ENCODE measurements around the gene PTPRH. TPM values are rescaled to one million over a fixed set of nuclear protein-coding genes. Genes with fewer than 3 reads are reported as not detected.

The PTPRH gene
- polyA plus RNA-seq, 1 experiment = 4.3 TPM

DNA sequence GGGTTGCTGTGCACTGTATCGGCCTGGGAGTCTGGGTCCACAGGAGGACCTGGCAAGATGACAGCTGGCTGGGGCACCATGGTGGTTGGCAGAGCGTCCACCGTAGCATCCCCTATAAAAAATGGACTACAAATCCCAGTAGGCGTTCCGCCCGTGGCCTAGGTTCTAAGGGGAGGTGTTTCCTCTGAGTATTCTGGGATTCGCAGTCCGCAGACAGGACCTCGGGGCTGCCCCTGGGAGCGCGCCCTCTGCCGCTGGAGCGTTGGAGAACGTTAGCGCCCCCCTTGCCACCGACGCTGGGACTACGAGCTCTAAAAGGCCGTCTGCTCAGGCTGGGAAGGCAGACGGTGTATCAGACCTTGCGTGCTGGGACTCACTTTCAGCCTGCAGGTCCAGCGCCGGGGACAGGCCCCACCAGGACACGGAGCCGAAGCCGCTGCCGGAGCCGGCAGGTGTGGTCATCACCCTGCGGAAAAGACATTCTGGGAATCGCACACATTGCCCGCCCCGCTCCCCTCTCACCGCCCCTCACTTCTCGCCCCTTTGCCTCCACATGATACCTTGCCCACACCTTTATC, 43.3 kb downstream of the PTPRH start:
- no peak for DNase-seq (ENCODE audit: low read depth)
- TF ChIP-seq, protein P1, sequence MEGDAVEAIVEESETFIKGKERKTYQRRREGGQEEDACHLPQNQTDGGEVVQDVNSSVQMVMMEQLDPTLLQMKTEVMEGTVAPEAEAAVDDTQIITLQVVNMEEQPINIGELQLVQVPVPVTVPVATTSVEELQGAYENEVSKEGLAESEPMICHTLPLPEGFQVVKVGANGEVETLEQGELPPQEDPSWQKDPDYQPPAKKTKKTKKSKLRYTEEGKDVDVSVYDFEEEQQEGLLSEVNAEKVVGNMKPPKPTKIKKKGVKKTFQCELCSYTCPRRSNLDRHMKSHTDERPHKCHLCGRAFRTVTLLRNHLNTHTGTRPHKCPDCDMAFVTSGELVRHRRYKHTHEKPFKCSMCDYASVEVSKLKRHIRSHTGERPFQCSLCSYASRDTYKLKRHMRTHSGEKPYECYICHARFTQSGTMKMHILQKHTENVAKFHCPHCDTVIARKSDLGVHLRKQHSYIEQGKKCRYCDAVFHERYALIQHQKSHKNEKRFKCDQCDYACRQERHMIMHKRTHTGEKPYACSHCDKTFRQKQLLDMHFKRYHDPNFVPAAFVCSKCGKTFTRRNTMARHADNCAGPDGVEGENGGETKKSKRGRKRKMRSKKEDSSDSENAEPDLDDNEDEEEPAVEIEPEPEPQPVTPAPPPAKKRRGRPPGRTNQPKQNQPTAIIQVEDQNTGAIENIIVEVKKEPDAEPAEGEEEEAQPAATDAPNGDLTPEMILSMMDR (IDR thresholded peaks at IDR 0.05; ENCODE audit: insufficient read depth, low read depth, low read length) = peak; percentile 81
- Histone ChIP-seq H3K4me3 (ENCODE audit: low read depth, low read length) (peak overlapping the region; percentile 56), H3K27me3 (ENCODE audit: control insufficient read depth, insufficient read depth, low read length) (peaks cover 10% of the 10 kb centered on the region; the same call in 1 of the 2 replicates), H3K36me3 (ENCODE audit: control insufficient read depth, insufficient read depth, low read length) (no peaks in the 10 kb centered on the region)
- ChIA-PET CTCF (interaction anchor here (0.7 to 2.3 kb wide), 6 partner anchors 17 to 507 kb away, joined by 3 to 14 read pairs (median 4); partner anchors contain the start of gene TNNT1), POLR2A (no interaction called here)

DNA sequence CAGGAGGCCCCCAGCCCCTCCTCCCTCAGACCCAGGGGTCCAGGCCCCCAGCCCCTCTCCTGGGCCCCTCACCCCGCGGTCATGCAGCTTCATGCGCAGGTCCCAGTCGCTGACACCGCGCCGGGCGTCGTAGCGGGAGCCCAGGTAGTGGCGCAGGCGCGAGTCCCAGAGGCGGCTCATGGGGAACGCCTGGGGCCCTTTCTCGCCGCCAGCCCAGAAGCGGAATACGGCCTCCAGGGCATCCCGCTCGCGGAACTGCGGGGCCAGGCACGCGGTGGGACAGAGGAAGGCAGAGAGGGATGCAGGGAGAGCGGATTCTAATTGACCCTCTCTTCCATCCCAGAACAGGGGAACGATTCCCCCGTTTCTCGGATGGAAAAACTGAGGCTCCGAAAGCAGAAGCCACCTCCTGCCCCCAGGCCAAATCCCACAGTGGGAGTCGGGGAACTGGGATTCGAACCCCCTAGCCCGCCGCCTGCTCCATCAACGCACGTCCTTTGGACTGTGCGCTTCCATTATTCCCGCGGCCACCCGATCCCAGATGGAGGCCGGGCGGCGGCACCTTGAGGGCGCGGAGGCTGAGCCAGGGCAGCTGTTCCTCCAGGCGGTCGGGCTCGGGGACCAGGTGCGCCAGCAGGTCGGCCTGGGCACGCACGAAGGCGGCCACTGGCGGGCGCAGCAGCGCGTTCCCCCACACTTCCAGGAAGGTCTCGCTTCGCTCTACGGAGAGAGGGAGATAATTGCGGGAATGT, 47.6 kb downstream of the PTPRH start:
- H3K4me3 ChIP-seq (ENCODE audit: low read depth, low read length) = no peak overlapping the region
- H3K27me3 ChIP-seq (ENCODE audit: control insufficient read depth, insufficient read depth, low read length) = peaks cover 7% of the 10 kb centered on the region; the same call in 1 of the 2 replicates
- no peaks in the 10 kb centered on the region for H3K36me3 ChIP-seq (ENCODE audit: control insufficient read depth, insufficient read depth, low read length)
- CTCF ChIA-PET = interaction anchor here (1.6 to 3.0 kb wide), 6 partner anchors 8 to 74 kb away, joined by 6 to 43 read pairs (median 10); no protein-coding TSS in a partner anchor
- TF ChIP-seq, protein P1 (IDR thresholded peaks at IDR 0.05; ENCODE audit: insufficient read depth, low read depth, low read length) = no peak
- no peak for DNase-seq (ENCODE audit: low read depth)
- POLR2A ChIA-PET = no interaction called here

DNA sequence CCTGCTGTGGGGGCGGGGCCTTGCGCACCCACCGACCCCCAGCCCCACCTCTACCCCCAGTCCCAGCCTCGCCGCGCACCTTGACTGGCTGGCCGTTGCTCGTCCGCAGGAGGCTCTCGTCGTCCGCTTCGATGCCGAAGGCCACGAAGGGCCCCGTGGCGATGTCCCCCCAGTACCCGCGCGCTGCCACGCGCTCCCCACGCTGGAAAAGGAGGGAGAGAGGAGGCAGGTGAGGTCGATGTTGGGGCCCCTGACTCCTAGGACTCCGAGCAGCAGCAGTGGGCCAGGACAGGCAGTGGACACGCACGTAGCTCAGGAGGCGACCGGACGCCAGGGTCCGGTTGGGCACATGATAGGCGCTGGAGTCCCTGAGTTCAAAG, 48.3 kb downstream of the PTPRH start:
- ChIA-PET POLR2A (no interaction called here), CTCF (interaction anchor here (0.7 to 3.0 kb wide), 21 partner anchors 9 to 470 kb away, joined by 3 to 43 read pairs (median 6); partner anchors contain the start of genes BRSK1, PPP6R1 and ZNF784)
- TF ChIP-seq, protein P1 (IDR thresholded peaks at IDR 0.05; ENCODE audit: insufficient read depth, low read depth, low read length) = no peak
- Histone ChIP-seq H3K4me3 (ENCODE audit: low read depth, low read length) (no peak overlapping the region), H3K27me3 (ENCODE audit: control insufficient read depth, insufficient read depth, low read length) (peaks cover 7% of the 10 kb centered on the region; the same call in 1 of the 2 replicates), H3K36me3 (ENCODE audit: control insufficient read depth, insufficient read depth, low read length) (no peaks in the 10 kb centered on the region)
- DNase-seq (ENCODE audit: low read depth) = no peak

DNA sequence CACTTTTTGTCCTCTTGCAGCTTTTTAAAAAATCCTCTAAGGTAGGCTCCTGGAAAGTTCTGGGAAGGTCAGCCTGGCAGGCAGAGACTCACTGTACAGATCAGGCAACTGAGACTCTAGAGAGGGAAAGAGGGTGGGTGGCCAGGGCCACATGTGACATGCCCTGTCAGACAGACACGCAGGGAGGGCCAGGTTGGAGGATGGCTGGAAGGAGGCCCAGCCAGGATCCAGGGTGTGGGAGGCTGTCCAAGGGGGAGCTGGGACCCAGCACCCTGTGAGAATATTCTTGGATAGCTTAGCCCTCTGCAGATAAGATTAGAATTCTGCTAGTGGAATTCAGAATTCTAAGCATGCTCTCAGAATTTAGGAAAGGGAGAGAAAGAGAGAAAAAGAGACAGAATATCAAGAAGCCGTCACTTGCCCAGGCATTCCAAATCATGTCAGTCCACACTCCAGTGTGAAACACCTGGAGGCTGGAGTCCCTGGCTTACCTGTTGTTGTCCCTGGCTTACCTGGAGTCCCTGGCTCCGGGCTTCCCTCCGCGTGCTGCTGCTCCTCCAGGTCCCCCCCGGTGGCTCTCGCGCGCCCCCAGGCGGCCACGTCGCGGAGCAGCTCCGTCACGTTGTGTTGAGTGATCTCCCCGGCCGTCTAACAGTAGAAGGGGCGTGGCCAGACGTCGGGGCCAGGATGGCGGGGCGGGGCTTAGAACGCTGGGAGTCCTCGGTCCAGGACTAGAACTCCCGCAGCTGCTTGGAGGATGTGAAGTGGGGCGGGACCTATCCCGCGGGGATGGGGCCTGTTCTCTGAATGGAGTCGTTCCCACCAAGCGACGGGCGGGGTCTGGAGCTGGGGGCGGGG, 48.9 kb downstream of the PTPRH start:
- POLR2A ChIA-PET = no interaction called here
- no peak for DNase-seq (ENCODE audit: low read depth)
- Histone ChIP-seq H3K4me3 (ENCODE audit: low read depth, low read length) (no peak overlapping the region), H3K36me3 (ENCODE audit: control insufficient read depth, insufficient read depth, low read length) (no peaks in the 10 kb centered on the region), H3K27me3 (ENCODE audit: control insufficient read depth, insufficient read depth, low read length) (peaks cover 7% of the 10 kb centered on the region; the same call in 1 of the 2 replicates)
- TF ChIP-seq, protein P1 (IDR thresholded peaks at IDR 0.05; ENCODE audit: insufficient read depth, low read depth, low read length) = peak; percentile 98
- CTCF ChIA-PET = interaction anchor here (0.7 to 3.0 kb wide), 26 partner anchors 9 to 487 kb away, joined by 3 to 43 read pairs (median 6); partner anchors contain the start of genes BRSK1, PPP6R1, RDH13 and ZNF784
